Measurements from ENCODE around the gene TM4SF18. TPM values are rescaled to one million over a fixed set of nuclear protein-coding genes. Genes with fewer than 3 reads are reported as not detected.

Gene TM4SF18
- polyA plus RNA-seq, 1 donor (not counting 4 experiments of a cell fraction or from before 2014, with no cell fraction given), result not detected

GRCh38 chr3:149373235-149374125 lies 40.0 kb upstream of the TM4SF18 start:
- Histone ChIP-seq H3K4me1 (ENCODE audit: control insufficient read depth, extremely low read depth, insufficient read depth, low read length) (peaks cover 66% of the 10 kb centered on the region), H3K4me2 (ENCODE audit: control insufficient read depth, extremely low read depth, insufficient read depth, low read depth, low read length) (peak overlapping the region; percentile 39), H2AFZ (ENCODE audit: control insufficient read depth, low read length) (no peak overlapping the region), H3K27me3 (ENCODE audit: control insufficient read depth, extremely low read depth, insufficient read depth, low read length) (no peaks in the 10 kb centered on the region), H3K4me3 (ENCODE audit: control insufficient read depth in 2 of 3, extremely low read depth in 1 of 3, insufficient read depth in 2 of 3, low read depth in 1 of 3, low read length in 3 of 3) (peak overlapping the region in 1 of 3 experiments; percentile 36), H3K9ac (ENCODE audit: control insufficient read depth, extremely low read depth, insufficient read depth, low read length) (peak overlapping the region; percentile 24), H3K9me3 (ENCODE audit: control insufficient read depth, low read depth, low read length) (no peaks in the 10 kb centered on the region), H3K79me2 (ENCODE audit: control insufficient read depth, insufficient read depth, low read length) (peaks cover 28% of the 10 kb centered on the region), H3K36me3 (ENCODE audit: control insufficient read depth in 2 of 2, extremely low read depth in 1 of 2, insufficient read depth in 2 of 2, low read length in 2 of 2) (peaks cover 12 to 29% of the 10 kb centered on the region in 2 experiments), H3K27ac (ENCODE audit: control insufficient read depth, insufficient read depth, low read length) (peak overlapping the region; percentile 87), H4K20me1 (ENCODE audit: control insufficient read depth, extremely low read depth, insufficient read depth, low read length) (no peaks in the 10 kb centered on the region), H3K9me1 (ENCODE audit: control insufficient read depth, extremely low read depth, insufficient read depth, low read length) (no peaks in the 10 kb centered on the region)
- no peak for TF ChIP-seq EZH2 (IDR thresholded peaks at IDR 0.05; ENCODE audit: low read length)
- no peak for TF ChIP-seq CTCF (optimal IDR thresholded peaks at IDR 0.05 in 1 of 3, IDR thresholded peaks at IDR 0.05 in 1 of 3, conservative IDR thresholded peaks at IDR 0.05 in 1 of 3; ENCODE audit: extremely low read depth in 1 of 3, insufficient read depth in 2 of 3, low read length in 3 of 3)
- peak; percentile 23 for FAIRE-seq
- no peak for DNase-seq (ENCODE audit: low read depth, low spot score)
- dilution Hi-C loops (cut with MboI; ENCODE audit: extremely low pct_ligation_motif_present, low sequenced_read_pairs), result no loop called here

GRCh38 chr3:149371723-149372114 lies 38.3 kb upstream of the TM4SF18 start:
- DNase-seq (ENCODE audit: low read depth, low spot score), result no peak
- peaks cover 68% of the 10 kb centered on the region for H3K4me1 ChIP-seq (ENCODE audit: control insufficient read depth, extremely low read depth, insufficient read depth, low read length)
- H3K9me3 ChIP-seq (ENCODE audit: control insufficient read depth, low read depth, low read length), result no peaks in the 10 kb centered on the region
- no peak for FAIRE-seq
- H3K9ac ChIP-seq (ENCODE audit: control insufficient read depth, extremely low read depth, insufficient read depth, low read length), result peak overlapping the region; percentile 64
- dilution Hi-C loops (cut with MboI; ENCODE audit: extremely low pct_ligation_motif_present, low sequenced_read_pairs), result no loop called here
- peak overlapping the region; percentile 87 for H3K27ac ChIP-seq (ENCODE audit: control insufficient read depth, insufficient read depth, low read length)
- no peak overlapping the region for H2AFZ ChIP-seq (ENCODE audit: control insufficient read depth, low read length)
- H3K4me3 ChIP-seq (ENCODE audit: control insufficient read depth in 2 of 3, extremely low read depth in 1 of 3, insufficient read depth in 2 of 3, low read depth in 1 of 3, low read length in 3 of 3), result peak overlapping the region in 1 of 3 experiments; percentile 47
- H4K20me1 ChIP-seq (ENCODE audit: control insufficient read depth, extremely low read depth, insufficient read depth, low read length), result no peaks in the 10 kb centered on the region
- peaks cover 12 to 29% of the 10 kb centered on the region in 2 experiments for H3K36me3 ChIP-seq (ENCODE audit: control insufficient read depth in 2 of 2, extremely low read depth in 1 of 2, insufficient read depth in 2 of 2, low read length in 2 of 2)
- no peaks in the 10 kb centered on the region for H3K27me3 ChIP-seq (ENCODE audit: control insufficient read depth, extremely low read depth, insufficient read depth, low read length)
- H3K79me2 ChIP-seq (ENCODE audit: control insufficient read depth, insufficient read depth, low read length), result peaks cover 21% of the 10 kb centered on the region
- H3K4me2 ChIP-seq (ENCODE audit: control insufficient read depth, extremely low read depth, insufficient read depth, low read depth, low read length), result peak overlapping the region; percentile 87
- no peak for TF ChIP-seq EZH2 (IDR thresholded peaks at IDR 0.05; ENCODE audit: low read length)
- no peak for TF ChIP-seq CTCF (optimal IDR thresholded peaks at IDR 0.05 in 1 of 3, IDR thresholded peaks at IDR 0.05 in 1 of 3, conservative IDR thresholded peaks at IDR 0.05 in 1 of 3; ENCODE audit: extremely low read depth in 1 of 3, insufficient read depth in 2 of 3, low read length in 3 of 3)
- H3K9me1 ChIP-seq (ENCODE audit: control insufficient read depth, extremely low read depth, insufficient read depth, low read length), result no peaks in the 10 kb centered on the region
